Astrocyte of the spinal cord (primary cell): ENCODE measurements around the gene PLXDC1.

ENCODE experiments used
- DNase-seq: peaks from one replicate; pipeline ENCODE4 v3.0.0; 2011; ENCODE audit warnings: low read depth, low spot score
- H3K4me3 ChIP-seq: 2 replicates; pipeline ENCODE4 v1.5.1; 2011; ENCODE audit warnings: low read depth, mild to moderate bottlenecking, low read length, moderate library complexity
- CTCF ChIP-seq: IDR thresholded peaks from 2 replicates; pipeline ENCODE4 v1.5.1; 2012; ENCODE audit warnings: low read depth, mild to moderate bottlenecking, low read length, inconsistent platforms
- in situ Hi-C: cut with HindIII; loops from 2 replicates; pipeline ENCODE4 v1.10.0; 2017; ENCODE audit warnings: low sequenced_read_pairs

Gene PLXDC1

GRCh38 chr17:39110435-39111136, 40.9 kb downstream of the PLXDC1 start:
- H3K4me3 ChIP-seq: no peak overlapping the region
- no peak for DNase-seq
- TF ChIP-seq CTCF: no peak
- in situ Hi-C loops: no loop called here

DNA sequence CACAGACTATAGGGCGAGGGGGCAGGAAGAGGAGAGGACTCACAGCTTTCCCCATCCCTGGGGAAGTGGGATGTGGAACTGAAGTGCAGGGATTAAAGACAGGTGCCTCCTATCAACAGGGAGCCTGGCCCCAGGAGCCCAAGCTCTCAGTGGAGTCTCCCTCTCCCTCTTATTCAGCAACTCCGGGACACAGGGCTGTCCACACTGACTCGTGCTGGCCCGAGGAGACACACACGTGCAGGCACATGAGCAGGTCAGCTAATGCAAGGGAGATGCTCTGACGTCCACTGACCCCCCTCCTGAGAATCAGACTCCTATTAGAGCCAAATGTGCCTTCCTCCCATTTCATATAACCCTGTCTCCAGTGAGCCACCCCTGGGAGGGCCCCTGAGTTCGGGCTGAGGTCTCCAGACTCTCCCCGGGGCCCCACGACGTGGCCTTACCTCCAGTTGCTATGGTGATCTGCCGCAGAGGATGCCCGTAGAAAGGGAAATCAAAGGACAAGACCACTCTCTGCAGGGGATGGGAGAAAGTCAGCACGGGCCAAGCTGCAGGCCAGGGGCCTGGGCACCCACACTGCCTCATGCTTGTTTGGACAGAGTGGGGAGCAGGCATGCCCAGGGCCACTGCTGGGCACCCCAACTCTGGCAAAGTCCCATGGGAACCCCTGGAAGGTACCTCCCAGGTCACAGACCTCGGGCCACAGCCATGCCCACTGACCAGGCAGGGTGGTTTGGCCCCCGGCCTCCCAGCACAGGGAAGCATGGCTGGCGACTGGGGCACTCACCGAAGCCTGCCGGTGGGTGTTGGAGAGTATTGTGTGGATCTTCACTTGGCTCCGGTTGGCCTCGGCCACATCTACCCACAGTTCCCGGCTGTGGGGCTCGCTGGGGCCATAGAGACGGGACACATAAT, 42.7 kb downstream of the PLXDC1 start:
- no peak for DNase-seq
- no peak overlapping the region for H3K4me3 ChIP-seq
- in situ Hi-C loops: no loop called here
- no peak for TF ChIP-seq CTCF

DNA sequence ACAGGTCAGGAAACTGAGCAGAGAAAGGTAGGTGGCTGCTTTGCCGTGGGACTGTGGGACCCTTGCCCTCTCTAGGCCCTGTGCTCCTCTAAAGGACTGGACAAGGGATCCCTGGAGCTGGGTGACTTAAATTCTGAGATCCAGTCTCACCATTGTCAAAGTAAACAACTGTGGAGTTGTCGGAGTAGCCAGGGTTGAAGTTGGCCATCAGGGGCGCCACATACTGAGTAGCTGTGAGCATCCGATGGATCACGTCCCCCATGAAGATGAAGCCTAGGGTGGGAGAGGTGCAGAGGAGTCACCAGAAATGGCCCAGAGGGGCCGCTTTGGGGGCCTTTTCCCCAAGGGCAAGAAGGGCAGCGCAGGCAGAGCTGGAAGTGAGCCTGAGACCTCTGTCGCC, 43.5 kb downstream of the PLXDC1 start:
- in situ Hi-C loops: no loop called here
- DNase-seq: no peak
- no peak for TF ChIP-seq CTCF
- H3K4me3 ChIP-seq: no peak overlapping the region

DNA sequence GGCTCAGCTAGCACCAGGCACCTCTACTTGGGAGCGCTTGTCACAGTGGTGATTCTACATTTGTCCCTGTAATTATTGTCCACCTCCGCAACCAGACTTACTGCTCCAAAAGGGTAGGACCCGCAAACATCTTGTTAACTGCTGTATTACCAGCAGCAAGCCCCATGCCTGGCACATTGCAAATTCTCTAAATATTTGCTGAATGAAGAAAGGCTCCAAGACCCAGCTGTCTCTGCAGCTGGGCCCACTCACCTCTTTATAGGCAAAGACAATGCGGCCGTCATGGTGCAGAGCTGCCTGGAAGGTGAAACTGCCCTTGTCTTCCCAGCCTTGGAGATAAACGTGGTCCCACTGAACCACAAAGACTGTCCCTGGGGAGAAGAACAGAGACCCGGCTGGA, 44.3 kb downstream of the PLXDC1 start:
- in situ Hi-C loops: no loop called here
- no peak for DNase-seq
- no peak for TF ChIP-seq CTCF
- no peak overlapping the region for H3K4me3 ChIP-seq

DNA sequence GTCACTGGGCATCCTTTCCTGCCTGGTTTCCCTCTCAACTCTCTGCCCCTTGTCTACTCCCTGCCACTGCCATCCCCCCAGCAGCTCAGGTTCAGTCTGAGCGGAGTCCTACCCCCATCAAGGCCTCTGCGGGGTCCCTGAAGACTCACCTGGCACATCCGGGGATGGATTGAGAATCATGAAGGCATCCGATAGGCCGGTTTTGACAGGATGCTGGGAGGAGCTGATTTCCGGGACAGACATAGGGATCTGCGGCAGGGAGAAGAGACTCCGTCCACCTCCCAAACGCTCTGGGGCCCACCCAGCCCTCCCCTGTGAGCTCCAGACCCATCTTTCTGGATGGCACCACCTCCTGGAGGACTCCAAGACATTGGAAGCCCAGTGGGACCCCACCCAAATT, 45.7 kb downstream of the PLXDC1 start:
- TF ChIP-seq CTCF: no peak
- DNase-seq: no peak

GRCh38 chr17:39104657-39105056, 46.8 kb downstream of the PLXDC1 start:
- no peak overlapping the region for H3K4me3 ChIP-seq
- DNase-seq: no peak
- no peak for TF ChIP-seq CTCF
- in situ Hi-C loops: no loop called here

More for the DNA sequence above, 45.7 kb downstream of the PLXDC1 start:
- in situ Hi-C loops: no loop called here
- H3K4me3 ChIP-seq: no peak overlapping the region
